ENCODE measurements around the gene CFAP299. TPM values are rescaled to one million over a fixed set of nuclear protein-coding genes. Genes with fewer than 3 reads are reported as not detected.

The CFAP299 gene
- total and polyA plus RNA-seq, 2 donors (not counting 3 experiments of a cell fraction or from before 2014, with no cell fraction given), result not detected

GRCh38 chr4:80420638-80421037 lies 85.1 kb downstream of the CFAP299 start:
- H3K27ac ChIP-seq (ENCODE audit: insufficient read depth, low read depth, low read length), result no peak overlapping the region
- ChIA-PET CTCF (interaction anchor here (0.6 kb wide), 1 partner anchor 517 kb away, joined by 4 read pairs; no protein-coding TSS in a partner anchor), POLR2A (no interaction called here)
- H3K36me3 ChIP-seq (ENCODE audit: control insufficient read depth in 2 of 2, extremely low read depth in 1 of 2, insufficient read depth in 2 of 2, low read length in 2 of 2), result no peaks in the 10 kb centered on the region
- no peaks in the 10 kb centered on the region for H3K9me3 ChIP-seq (replicated peaks; ENCODE audit: control insufficient read depth, insufficient read depth, low read length)
- no peaks in the 10 kb centered on the region for H3K4me1 ChIP-seq (ENCODE audit: control insufficient read depth, extremely low read depth, insufficient read depth, low read length)
- FAIRE-seq (no peak), DNase-seq (ENCODE audit: low read depth, low spot score) (no peak)
- no peak overlapping the region for H2AFZ ChIP-seq (ENCODE audit: low read depth, low read length)
- H3K79me2 ChIP-seq (ENCODE audit: control insufficient read depth, insufficient read depth, low read length), result no peaks in the 10 kb centered on the region
- no peaks in the 10 kb centered on the region for H3K27me3 ChIP-seq (ENCODE audit: control insufficient read depth in 2 of 2, insufficient read depth in 2 of 2, low read length in 2 of 2)
- no peaks in the 10 kb centered on the region for H4K20me1 ChIP-seq (replicated peaks; ENCODE audit: control insufficient read depth, extremely low read depth, insufficient read depth, low read length)
- BruUV-seq (replicated peaks), result no TSS peak
- H3K4me3 ChIP-seq (replicated peaks in 1 of 3; ENCODE audit: insufficient read depth in 1 of 3, low read depth in 1 of 3, low read length in 3 of 3), result no peak overlapping the region
- no peaks in the 10 kb centered on the region for H3K9me1 ChIP-seq (replicated peaks; ENCODE audit: control insufficient read depth, extremely low read depth, insufficient read depth, low read length)
- intact Hi-C loops (cut with micrococcal nuclease) (no loop called here), dilution Hi-C loops (cut with MboI; ENCODE audit: extremely low pct_ligation_motif_present, low sequenced_read_pairs) (no loop called here)
- TF ChIP-seq POLR2A (IDR thresholded peaks at IDR 0.05; ENCODE audit: low read depth, low read length) (no peak), MAX (IDR thresholded peaks at IDR 0.05; ENCODE audit: insufficient read depth, insufficient read length) (no peak), FOS (IDR thresholded peaks at IDR 0.05; ENCODE audit: borderline replicate concordance, insufficient read depth, low read length) (no peak), CTCF (IDR thresholded peaks at IDR 0.05; ENCODE audit: extremely low read depth in 1 of 2, insufficient read depth in 1 of 2, low read depth in 1 of 2, low read length in 2 of 2) (no peak), JUN (IDR thresholded peaks at IDR 0.05; ENCODE audit: borderline replicate concordance, insufficient read depth, insufficient read length, low read depth) (no peak), POLR2AphosphoS5 (IDR thresholded peaks at IDR 0.05; ENCODE audit: insufficient read depth, low read depth, low read length) (no peak), EZH2 (IDR thresholded peaks at IDR 0.05; ENCODE audit: borderline replicate concordance, low read depth, low read length, severe bottlenecking) (no peak), GATA2 (IDR thresholded peaks at IDR 0.05; ENCODE audit: insufficient read depth, insufficient read length, low read depth, low read length) (no peak), MYC (IDR thresholded peaks at IDR 0.05; ENCODE audit: low read depth, low read length) (no peak)
- no peak overlapping the region for H3K4me2 ChIP-seq (ENCODE audit: insufficient read depth, low read length)
- H3K9ac ChIP-seq (replicated peaks; ENCODE audit: extremely low read depth, insufficient read depth, low read length), result no peak overlapping the region

Measured in endothelial cell of umbilical vein (primary cell).